Mucosa of gallbladder (tissue), 1 donor: ENCODE measurements around the gene FRMD5. TPM values are rescaled to one million over a fixed set of nuclear protein-coding genes. Genes with fewer than 3 reads are reported as not detected.

Source experiments
- DNase-seq: peaks from one replicate; pipeline ENCODE4 v3.0.0-alpha.2; 2020; ENCODE audit warnings: low spot score
- total RNA-seq: library from RNA; stranded (reverse); gene quantifications from one replicate; pipeline ENCODE4 v1.2.1, GENCODE V29; 2021
- donor health status: DM: no; HTN: no; CAD: no.

The FRMD5 gene
- total RNA-seq, 1 donor from 2014 or later, result 3.3 TPM

DNA sequence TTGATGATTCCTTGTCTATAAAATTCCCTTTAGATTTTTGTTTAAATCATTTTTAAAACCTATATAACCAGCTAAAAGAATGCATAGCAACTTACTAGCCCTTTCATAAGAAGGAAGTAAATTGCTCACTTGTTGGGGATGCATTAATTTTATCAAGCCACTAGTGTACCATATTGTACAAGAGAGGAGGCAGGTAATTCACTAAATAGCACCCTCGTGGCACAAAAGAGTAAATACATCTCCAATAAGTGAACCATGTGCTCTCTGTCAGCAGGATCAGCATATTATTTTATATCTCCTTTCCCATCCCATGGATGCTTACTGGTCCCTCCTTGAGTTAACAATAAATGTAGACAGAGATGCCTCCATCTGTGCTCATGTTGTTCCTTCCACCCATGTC lies 34.3 kb downstream of the FRMD5 start:
- no peak for DNase-seq

GRCh38 chr15:44159492-44159891 lies 35.6 kb downstream of the FRMD5 start:
- no peak for DNase-seq

DNA sequence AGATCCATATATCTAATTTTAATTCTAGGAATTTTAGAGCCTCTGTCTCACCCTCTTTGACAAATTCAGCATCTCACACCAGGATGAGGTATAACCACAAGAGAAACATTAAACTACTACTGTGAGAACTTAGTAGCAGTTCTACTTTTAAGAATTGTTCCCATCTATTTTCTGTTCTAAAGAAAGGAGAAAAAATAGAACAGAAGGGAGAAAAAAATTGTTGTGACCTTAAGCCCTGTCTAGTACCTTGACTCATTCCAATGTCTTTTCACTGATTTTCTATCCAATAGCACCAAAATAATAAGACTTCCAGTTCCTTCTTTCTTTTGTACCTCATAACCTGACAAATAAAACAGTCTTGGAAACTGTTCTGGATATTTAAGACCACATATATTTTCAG lies 37.0 kb downstream of the FRMD5 start:
- DNase-seq, result no peak

DNA sequence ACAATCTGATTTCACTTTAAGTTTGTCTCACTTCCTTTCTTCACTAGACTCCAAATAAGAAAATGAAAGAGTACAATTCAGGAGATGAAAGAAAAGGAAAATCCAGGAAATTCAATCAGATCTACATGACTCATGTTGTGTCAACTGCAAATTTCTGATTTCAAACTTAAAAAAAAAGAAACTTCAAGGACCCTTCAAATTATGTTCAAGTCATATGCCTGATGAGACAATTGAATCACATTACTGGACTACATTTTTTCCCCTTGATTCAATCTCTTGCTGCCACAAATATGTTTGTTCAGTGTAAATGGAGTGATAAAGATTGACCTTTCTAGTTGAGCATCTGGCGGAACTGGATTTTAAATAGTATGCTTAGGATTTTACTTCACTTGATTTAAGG lies 37.4 kb downstream of the FRMD5 start:
- no peak for DNase-seq

GRCh38 chr15:44153352-44153751 lies 41.7 kb downstream of the FRMD5 start:
- DNase-seq, result no peak

- DNase-seq, result no peak
Observed at GRCh38 chr15:44149224-44149623, 45.8 kb downstream of the FRMD5 start.

DNA sequence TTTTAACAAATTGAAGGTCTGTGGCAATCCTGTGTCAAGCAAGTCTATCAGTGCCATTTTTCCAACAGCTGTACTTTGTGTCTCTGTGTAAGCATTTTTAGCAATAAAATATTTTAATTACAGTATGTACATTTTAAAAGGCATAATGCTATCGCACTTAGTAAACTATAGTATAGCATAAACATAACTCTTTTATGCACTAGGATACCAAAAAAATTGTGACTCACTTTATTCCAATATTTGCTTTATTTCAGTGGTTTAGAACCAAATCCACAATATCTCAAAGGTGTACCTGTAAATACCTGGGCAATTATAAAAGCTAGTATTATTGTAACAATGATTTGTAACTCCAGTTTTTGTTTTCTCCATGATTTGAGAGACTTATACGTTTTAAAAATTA lies 46.5 kb downstream of the FRMD5 start:
- DNase-seq, result no peak

DNA sequence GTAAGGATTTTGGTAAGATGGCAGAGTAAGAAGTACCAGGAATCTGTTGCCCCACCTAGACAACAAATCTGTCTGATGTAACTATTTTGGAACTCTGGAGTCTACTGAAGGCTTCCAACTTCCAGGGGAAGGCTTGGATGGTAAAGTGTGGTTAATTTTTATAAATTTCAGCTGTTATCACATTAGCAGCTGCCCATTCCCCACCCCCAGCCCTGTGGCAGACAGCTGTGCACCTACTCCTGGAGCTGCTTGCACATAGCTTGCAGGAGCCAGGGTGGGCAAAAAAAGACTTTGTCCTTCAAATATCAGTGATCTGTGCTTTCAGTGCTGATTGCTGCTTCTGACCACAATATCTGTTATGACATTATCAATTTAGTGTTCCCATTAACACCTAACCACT lies 47.4 kb downstream of the FRMD5 start:
- DNase-seq, result no peak

- no peak for DNase-seq
Observed at GRCh38 chr15:44145495-44145894, 49.6 kb downstream of the FRMD5 start.

DNA sequence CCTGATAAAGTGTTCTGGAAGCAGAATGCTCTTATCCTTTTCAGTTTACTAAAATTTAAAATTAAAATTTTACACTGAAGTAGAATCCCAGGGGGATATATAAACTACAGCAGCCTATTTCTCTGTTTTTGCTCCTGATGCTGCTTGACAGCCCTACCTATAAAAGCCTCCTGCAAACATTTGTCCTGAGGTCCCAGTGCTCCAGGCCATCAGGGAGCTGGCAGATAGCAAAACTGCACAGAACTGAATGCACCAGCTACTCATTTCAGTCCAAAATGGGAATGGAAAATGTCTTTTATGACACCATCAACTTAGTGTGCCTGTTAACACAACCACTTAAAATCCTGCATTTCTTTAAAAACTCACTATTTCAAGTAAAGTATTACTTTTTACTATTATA lies 50.1 kb downstream of the FRMD5 start:
- no peak for DNase-seq

- DNase-seq, result no peak
Observed at GRCh38 chr15:44144184-44144583, 50.9 kb downstream of the FRMD5 start.

- no peak for DNase-seq
Observed at GRCh38 chr15:44137750-44138149, 57.3 kb downstream of the FRMD5 start.

GRCh38 chr15:44136991-44137477 lies 58.0 kb downstream of the FRMD5 start:
- DNase-seq, result no peak

DNA sequence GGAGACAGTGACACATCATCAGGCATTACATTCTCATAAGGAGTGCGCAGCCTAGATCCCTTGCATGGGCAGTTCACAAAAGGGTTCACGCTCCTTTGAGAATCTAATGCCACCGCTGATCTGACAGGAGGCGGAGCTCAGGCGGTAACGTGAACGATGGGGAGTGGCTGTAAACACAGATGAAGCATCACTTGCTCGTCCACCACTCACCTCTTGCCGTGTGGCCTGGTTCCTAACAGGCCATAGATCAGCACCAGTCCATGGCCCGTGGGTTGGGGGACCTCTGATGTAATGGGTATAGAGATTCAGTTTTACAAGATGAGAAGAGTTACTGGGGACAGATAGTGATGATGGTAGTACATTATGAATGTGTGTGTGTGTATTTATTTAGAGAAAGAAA lies 63.0 kb downstream of the FRMD5 start:
- DNase-seq, result no peak

- no peak for DNase-seq
Observed at GRCh38 chr15:44130778-44131177, 64.3 kb downstream of the FRMD5 start.

GRCh38 chr15:44129911-44130310 lies 65.2 kb downstream of the FRMD5 start:
- DNase-seq, result no peak

DNA sequence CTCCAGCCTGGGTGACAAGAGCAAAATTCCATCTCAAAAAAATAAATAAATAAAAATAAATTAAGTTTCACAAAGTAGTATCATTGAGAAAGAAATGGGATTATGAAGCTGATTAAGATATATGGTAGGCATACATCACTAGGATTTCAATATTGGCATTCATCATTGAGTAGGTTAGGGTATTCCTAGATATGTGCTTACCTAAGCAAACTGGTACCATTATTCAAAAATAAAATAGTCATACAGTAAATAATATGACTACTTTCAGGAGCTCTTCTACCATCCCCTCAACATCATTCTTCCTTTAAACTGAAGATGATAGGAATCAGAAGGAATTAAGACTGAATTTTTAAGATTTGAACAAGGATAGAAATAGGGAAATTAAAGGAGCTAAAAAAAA lies 66.6 kb downstream of the FRMD5 start:
- no peak for DNase-seq

DNA sequence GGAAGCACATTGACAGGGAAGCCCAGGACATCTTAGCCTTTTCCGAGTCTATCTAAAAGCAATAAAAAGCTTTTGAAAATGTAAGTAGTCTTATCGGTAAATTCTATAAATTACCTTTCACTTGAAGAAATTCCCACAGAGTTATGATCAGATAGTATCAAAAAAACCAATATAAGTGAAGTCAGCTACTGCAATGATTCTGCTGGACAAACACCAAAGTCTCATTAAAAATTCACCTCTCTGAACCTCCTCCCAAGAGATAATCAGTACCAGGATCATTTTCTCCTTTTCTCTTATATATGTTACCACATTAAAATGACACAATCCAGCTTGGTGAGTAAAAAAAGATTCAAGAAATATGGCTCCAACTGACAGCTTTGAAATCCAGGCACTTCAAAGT lies 69.2 kb downstream of the FRMD5 start:
- DNase-seq, result no peak

- DNase-seq, result peak; percentile 51
Observed at GRCh38 chr15:44102675-44103254, 92.3 kb downstream of the FRMD5 start.

GRCh38 chr15:44101944-44102343 lies 93.1 kb downstream of the FRMD5 start:
- no peak for DNase-seq

DNA sequence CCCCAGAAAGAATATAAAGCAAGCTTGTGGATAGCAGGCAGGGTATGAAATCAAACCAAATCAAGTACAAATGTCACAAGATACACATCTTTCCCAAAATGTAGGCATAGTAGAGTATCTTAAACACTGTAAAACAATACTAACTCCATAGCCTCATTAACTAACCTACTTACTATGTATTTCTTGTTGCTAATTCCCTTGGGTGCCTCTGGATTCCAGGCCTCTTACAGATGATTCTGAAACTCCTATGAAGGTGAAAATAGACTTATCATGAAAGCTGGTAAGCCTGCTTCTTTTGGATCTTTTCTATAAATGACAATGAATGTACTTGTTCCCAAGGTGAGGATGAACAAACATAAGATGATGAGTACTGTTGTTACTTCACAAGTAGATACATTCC lies 93.8 kb downstream of the FRMD5 start:
- no peak for DNase-seq

DNA sequence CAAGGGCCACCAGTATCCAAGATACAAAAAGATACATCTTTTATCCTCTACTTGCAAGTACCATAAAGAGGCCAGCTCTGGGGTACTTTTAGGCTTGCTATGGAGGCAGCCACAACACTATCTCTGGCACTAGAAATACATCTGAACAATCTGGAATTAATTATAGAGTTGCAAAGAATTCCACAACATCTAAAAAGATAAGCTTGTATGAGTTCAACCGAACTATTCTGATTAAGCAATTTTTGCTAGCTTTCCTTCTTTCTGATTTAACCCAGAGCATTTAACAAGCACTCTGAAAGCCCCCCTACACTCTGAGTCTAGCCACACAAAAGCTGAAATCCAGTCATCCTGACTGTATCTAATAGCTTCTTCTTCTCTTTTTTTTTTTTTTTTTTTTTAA lies 95.4 kb downstream of the FRMD5 start:
- DNase-seq, result no peak

- no peak for DNase-seq
Observed at GRCh38 chr15:44097552-44097951, 97.5 kb downstream of the FRMD5 start.

DNA sequence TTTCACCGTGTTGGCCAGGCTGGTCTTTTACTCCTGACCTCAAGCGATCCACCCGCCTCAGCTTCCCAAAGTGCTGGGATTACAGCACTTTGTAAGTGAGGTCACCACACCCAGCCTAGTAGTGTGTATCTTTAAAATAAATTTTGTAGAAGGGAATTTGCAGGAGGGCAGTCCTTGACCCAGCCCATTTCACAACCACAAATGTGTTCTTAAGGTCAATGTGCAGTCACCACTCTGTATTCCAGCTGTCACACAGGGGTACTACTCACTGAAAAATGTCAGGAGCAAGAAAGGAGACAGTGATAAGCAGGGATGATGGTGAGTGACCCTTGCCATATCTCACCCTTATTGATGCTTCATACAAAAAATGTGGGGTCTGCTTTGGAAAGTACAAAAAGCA lies 98.5 kb downstream of the FRMD5 start:
- no peak for DNase-seq
